NCI-H526 (cell line): ENCODE results near the gene KCTD1.

ENCODE experiments used
- DNase-seq, 2 experiments: peaks; one replicate each; lab custom pipeline; 2025; lab: John Stamatoyannopoulos, UW

KCTD1 gene

GRCh38 chr18:26524002-26524401 is 24.4 kb downstream of the KCTD1 start:
- no peak for DNase-seq

- DNase-seq: no peak
Observed at GRCh38 chr18:26521617-26522016, 26.7 kb downstream of the KCTD1 start.

- no peak for DNase-seq
Observed at GRCh38 chr18:26520974-26521373, 27.4 kb downstream of the KCTD1 start.

- peak; percentile 21 to 23 for DNase-seq
Observed at GRCh38 chr18:26519114-26519513, 29.2 kb downstream of the KCTD1 start.

- DNase-seq: no peak
Observed at GRCh38 chr18:26516964-26517363, 31.4 kb downstream of the KCTD1 start.

GRCh38 chr18:26515643-26516487 is 32.5 kb downstream of the KCTD1 start:
- no peak for DNase-seq

- DNase-seq: no peak
Observed at GRCh38 chr18:26511339-26512071, 36.8 kb downstream of the KCTD1 start.

GRCh38 chr18:26510337-26510736 is 38.0 kb downstream of the KCTD1 start:
- no peak for DNase-seq

GRCh38 chr18:26506012-26506411 is 42.3 kb downstream of the KCTD1 start:
- no peak for DNase-seq

- DNase-seq: no peak
Observed at GRCh38 chr18:26504831-26505230, 43.5 kb downstream of the KCTD1 start.

GRCh38 chr18:26503382-26503781 is 45.0 kb downstream of the KCTD1 start:
- DNase-seq: peak; percentile 21 to 28

- DNase-seq: peak; percentile 79 to 80
Observed at GRCh38 chr18:26502823-26503222, 45.5 kb downstream of the KCTD1 start.

- no peak for DNase-seq
Observed at GRCh38 chr18:26497866-26498265, 50.5 kb downstream of the KCTD1 start.

GRCh38 chr18:26496528-26496927 is 51.8 kb downstream of the KCTD1 start:
- no peak for DNase-seq

- no peak for DNase-seq
Observed at GRCh38 chr18:26495287-26495686, 53.1 kb downstream of the KCTD1 start.

- DNase-seq: no peak
Observed at GRCh38 chr18:26493021-26493420, 55.3 kb downstream of the KCTD1 start.

- DNase-seq: no peak
Observed at GRCh38 chr18:26491194-26491816, 57.0 kb downstream of the KCTD1 start.

- no peak for DNase-seq
Observed at GRCh38 chr18:26489881-26490280, 58.5 kb downstream of the KCTD1 start.

GRCh38 chr18:26489191-26489590 is 59.2 kb downstream of the KCTD1 start:
- no peak for DNase-seq

- no peak for DNase-seq
Observed at GRCh38 chr18:26488417-26489009, 59.8 kb downstream of the KCTD1 start.

GRCh38 chr18:26487437-26487836 is 60.9 kb downstream of the KCTD1 start:
- no peak for DNase-seq

GRCh38 chr18:26483633-26484032 is 64.7 kb downstream of the KCTD1 start:
- no peak for DNase-seq
